ENCODE results near the gene KIF23.

- no peak for TF ChIP-seq CTCF (IDR thresholded peaks at IDR 0.05; ENCODE audit: borderline replicate concordance, extremely low read depth, low read length, poor library complexity, severe bottlenecking)
- TF ChIP-seq EZH2 (IDR thresholded peaks at IDR 0.05; ENCODE audit: borderline replicate concordance, low read depth, low read length, severe bottlenecking): no peak
Observed at GRCh38 chr15:69439623-69440022, 25.5 kb downstream of the KIF23 start.
